HG03354 (cell line): Measurements from ENCODE around the gene CERS2.
A peak's percentile ranks its signal among the peaks of the same experiment; 100 is the strongest.

ENCODE experiments used
- ATAC-seq: cut with Tn5 transposase; IDR thresholded peaks from one replicate; pipeline ENCODE4 v1.9.1; 2021; ENCODE audit warnings: mild to moderate bottlenecking; ENCODE audit not compliant: unreplicated experiment, poor library complexity, severe bottlenecking

CERS2 gene, protein sequence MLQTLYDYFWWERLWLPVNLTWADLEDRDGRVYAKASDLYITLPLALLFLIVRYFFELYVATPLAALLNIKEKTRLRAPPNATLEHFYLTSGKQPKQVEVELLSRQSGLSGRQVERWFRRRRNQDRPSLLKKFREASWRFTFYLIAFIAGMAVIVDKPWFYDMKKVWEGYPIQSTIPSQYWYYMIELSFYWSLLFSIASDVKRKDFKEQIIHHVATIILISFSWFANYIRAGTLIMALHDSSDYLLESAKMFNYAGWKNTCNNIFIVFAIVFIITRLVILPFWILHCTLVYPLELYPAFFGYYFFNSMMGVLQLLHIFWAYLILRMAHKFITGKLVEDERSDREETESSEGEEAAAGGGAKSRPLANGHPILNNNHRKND

DNA sequence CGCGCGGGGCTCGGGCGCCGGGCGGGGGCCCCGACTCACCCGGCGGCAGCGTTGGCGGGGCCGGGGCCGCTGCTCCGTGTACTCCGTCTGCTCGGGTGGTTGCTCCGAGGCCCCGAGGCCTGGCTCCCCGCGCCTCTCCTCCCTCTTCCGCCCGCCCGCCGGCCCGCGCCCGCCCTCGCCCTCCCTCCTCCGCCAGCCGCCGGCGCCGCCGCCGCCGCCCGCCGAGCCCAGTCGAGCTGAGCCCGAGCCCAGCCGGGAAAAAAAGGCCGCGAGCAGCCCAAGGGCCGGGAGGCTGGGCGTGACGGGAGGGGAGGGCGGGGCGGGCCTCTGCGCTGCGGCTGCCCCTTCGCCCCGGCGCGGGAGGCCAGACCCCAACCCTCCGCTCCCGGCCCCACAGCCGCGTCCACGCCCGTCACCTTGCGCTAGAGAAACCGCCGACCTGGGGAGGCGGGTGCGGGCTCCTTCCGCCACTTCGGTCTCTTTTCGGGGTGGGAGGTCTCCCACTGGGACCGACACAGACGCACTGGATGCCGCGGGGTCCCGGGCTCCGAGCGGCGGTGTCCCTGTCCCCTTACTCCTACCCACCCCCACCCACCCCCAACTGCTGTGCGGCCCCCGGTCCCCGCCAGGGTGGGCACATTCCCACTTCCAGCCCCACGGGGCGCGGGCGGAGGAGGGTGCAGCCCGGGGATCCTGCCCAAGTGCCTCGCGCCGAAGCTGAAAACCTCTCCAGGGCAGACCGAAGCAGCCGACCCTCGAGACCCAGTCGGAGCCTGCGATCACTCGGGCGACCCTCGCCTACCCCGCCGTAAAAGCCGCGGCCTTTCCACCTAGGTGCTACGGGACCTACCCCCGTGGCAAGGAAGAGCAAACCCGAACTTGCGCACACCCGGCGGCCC lies at the start of gene CERS2:
CERS2 (minus strand) TSS at position 256 of the 899 bp plus-strand sequence. CDS start 5,745 bp downstream, outside the sequence.
- ATAC-seq: peak; percentile 53

DNA sequence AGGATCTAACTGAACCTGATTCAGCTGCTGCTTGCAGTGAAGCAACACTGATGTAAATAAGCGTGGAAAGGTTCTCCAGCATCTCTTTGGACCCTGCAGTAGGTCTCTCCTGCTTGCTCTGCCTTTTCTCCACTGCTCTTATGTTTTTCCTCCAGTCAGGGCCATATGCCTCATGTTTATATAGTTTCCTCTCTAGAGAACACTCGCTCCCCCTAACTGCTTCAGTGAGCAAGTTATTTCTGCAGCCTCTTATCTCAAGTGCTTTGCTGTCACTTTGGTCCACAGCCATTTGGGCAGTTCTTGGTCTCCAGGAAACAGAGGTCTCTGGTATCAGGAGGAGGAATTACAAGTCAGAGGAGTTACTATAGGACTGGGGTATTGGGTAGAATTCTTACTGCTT lies 38.9 kb upstream of the CERS2 start:
- no peak for ATAC-seq

DNA sequence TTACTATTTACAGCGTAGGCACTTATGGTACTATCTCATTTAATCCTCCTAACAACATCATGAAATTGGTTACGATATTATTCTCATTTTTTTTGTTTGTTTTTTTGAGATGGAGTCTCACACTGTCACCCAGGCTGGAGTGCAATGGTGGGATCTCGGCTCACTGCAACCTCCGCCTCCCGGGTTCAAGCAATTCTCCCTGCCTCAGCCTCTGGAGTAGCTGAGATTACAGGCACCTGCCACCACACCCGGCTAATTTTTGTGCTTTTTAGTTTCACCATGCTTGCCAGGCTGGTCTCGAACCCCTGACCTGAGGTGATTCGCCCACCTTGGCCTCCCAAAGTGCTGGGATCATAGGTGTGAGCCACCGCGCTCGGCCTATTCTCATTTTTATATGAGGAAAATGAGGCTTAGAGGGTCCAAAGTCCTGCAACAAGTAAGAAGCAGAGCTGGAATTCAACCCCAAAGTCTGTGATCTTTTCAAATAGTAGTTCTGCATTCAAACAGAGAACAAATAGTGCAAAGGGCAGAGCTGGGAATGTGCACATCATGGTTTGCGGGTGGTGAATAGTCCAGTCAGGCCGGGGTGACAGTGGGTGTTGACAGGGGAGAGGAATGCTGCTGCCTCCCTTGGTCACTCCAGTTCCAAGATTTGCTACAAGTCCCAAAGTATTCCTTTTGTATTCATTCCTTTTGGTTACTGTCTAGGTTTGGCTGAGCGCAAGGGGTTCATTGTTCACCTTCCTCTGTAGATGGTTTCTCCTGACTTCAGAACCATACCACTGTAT lies 38.2 kb upstream of the CERS2 start:
- no peak for ATAC-seq

DNA sequence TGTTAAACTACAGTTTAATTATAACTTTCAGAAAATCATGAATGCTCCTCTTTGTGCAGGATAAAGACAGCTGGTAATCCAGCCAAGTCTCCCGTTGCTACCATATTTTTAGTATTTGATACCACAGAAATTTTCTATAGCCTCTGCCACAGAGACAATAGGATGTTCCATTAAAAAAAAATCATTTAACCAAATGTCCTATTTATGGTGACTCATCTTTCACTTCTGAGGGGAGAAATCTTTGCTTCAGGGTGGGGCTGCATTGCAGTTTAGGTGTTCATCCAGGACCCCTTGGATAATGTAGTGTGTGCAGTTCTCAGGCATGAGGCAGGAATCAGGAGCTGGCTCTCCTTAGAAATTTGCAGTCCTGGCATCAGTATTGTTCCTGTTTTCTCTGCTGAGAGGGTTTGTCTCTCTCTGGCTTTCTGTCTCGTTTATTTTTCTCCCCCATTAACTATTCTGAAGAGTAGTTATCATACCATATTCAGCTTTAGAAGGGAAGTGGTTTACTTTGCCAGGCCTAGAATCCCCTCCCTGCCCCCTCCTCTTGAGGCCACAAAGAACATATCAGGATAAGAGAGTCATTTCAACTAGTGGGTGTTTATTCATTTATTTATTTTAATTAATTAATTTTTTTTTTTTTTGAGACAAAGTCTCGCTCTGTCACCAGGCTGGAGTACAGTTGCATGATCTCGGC lies 36.7 kb upstream of the CERS2 start:
- no peak for ATAC-seq

DNA sequence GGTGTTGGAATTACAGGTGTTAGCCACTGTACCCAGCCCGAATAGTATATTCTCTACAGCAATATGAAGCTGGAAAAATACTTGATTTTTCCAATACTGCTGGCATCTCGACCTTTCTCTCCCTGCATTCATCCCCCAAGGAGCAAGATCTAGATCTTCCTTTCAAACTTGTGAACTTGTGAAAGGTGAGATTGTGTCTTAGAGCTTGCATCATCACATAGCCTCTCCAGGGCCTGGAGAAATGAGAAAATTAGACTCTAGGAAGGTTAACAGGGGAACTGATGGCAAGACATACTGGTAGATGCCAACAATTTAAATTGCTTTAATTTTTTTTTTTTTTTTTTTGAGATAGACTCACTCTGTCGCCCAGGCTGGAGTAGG lies 35.7 kb upstream of the CERS2 start:
- no peak for ATAC-seq

DNA sequence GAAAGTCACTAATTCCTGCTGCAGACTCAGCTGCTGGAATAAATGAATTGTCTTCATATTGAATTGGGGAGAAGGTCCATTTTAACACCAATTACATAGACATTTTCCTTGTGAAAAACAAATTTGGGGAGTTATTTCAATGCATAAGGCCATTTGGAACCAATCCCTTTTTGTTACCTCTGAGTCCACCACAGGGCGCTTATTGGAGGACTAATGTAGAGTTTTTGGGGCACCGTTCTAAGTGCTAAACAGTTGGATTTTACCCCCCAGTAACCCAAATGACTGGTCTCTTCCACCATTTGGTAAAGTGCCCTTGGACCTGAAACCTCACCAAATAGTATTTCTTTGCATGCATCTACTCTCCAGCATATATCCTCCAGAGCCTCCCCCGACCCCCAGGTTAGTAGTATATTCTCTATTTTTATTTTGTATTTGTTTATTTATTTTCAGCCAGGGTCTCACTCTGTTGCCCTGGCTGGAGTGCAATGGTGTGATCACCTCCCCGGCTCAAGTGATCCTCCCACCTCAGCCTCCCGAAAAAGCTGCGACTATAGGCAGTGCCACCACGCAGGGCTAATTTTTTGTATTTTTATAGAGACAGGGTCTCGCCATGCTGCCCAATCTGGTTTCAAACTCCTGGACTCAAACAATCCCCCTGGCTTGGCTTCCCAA lies 35.2 kb upstream of the CERS2 start:
- no peak for ATAC-seq

DNA sequence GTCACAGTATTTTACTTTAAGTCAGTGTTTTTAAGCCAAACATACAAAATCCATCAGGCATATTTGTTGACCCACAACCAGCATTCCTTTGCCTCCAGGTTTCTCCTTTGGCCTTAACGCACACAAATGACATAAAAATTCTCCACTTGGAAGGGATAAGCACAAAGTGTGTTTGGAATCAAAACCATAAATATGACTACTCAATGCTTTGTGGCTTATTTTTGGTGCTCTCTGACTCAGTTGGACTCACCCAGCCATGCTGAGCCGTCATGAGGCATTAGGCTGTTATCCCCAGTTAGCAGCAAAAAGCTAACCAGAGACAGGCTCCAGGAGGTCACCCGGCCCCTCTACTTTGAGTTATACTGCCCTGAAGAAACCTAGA lies 34.6 kb upstream of the CERS2 start:
- ATAC-seq: no peak

DNA sequence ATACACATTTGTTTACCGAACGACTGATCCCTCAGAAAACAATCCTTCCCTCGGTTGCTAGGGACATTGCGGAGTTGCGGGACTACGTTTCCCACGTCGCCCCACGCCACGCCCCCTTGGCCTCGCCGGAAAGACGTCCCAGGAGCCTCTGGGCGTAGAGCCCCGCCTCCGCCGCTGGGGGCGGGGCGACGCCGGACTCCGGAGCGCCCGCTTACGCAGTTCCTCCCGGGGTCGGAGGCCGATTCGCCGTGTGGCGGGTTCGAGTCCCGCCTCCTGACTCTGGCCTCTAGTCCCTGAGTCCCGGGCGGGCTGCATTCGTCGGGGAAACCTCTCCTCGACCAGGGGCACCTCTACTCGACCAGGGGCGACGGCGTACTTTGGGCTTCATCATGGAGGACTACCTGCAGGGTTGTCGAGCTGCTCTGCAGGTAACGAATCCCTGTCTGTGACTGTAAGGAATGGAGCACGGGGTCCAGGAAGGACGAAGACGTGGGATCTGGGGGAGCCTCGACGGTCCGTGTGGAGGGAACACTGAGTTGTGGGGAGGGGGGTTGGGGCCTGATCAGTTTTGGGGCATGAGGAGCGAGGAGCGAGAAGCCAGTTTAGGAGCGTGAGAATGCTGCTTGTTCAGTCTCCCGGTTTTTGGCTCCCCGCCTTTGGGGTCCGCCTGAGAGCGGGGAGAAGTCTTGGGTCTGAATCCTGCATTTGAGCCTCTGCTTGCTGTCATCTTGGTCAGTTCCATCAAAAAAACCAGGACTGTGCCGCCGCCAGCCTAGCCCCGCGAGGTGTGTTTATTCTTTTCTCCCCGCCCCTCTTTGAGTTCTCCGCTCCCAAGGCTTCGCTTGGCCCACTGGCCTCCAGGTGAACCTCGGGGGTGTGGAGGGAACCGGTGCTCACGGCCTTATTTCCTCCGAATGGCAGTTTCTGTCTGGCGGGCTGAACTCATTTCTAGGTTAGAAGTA lies 33.9 kb upstream of the CERS2 start, which contains the start of gene PRUNE1:
PRUNE1 (plus strand) TSS at position 206 of the 962 bp plus-strand sequence; CDS start at position 390, 184 bp downstream.
- ATAC-seq: peak; percentile 73

DNA sequence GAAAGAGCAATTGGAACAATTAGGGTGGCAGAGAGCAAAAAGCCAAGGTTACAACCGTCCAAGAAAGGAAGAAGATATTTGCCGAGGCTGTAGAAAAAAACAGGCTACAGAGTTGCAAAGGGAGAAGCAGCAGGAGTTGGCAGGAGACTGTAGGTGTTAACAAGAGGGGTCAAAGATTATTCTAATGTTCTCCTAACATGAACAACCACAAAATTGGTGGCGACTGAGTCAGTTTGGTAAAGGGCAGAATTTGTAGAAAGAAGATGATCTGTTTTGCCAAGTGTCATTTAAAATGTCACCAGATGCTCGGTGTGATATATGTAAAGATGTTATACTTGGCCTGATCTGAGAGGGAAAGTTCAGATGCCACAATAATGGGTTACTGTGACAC lies 33.2 kb upstream of the CERS2 start:
- peak; percentile 1 for ATAC-seq

DNA sequence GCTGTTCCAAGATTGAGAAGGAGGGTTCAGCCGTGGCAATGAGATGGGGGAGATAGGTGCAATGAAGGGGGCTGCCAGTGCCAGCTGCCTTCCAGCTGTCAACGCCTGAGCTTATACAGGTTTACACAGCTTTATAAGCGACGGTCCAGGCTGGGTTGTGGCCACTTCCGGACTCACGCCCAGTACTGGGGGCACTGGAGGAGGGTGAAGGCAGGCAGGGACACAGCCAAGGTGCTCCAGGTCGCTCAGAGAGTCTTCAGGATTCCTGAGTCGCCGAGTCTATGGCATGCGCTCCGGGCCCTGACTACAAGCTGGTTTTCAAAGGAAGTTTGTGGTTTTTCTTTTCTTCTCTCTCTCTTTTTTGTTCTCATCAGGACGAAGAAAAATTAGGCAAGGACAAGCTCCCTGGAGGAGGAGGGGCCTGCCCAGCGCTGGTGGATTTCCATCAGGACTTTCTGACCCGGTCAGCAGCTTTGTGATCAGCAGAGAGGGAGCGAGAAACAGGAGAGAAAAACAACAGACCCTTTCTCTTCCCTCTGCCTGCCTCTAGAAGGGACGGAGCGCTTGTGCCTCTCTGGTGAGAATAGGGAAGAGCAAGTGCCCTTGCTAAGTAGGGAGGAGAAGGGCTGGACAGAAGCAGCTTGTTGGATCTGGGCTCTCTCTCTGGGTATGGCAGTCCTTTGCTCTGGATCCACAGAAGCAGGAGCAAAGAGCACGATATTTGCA lies 31.9 kb upstream of the CERS2 start, which contains the start of gene MINDY1:
MINDY1 (minus strand) TSS at position 576 of the 726 bp plus-strand sequence. CDS start 4,285 bp downstream, outside the sequence.
- ATAC-seq: no peak

DNA sequence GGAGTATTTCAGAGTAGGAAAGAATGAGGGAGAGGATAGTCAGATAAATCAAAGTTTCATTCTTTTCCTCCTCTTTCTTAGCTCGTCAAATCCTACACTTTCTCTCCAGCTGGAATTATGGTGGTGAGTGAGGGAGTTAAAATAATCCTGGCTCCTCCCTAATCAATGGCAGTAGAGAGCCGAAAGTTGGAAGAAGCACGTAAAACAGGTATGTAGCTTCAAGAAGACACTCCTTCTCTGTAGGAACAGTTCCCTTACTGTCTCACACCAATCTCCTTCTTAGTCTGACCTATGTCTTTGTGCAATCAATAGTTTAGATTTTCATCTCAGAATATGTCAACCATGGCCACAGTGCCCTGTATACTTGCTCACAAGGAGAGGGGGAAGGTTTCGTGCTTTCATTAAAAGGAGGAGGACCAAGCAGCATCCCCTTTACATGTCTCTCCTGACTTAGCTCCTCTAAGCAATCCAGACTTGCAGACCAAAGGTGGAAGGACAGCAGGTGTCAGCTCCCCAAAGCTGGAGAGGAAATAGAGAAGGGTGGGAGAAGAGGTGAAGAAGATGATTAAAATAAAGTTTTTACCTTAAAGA lies 31.2 kb upstream of the CERS2 start:
- ATAC-seq: no peak

DNA sequence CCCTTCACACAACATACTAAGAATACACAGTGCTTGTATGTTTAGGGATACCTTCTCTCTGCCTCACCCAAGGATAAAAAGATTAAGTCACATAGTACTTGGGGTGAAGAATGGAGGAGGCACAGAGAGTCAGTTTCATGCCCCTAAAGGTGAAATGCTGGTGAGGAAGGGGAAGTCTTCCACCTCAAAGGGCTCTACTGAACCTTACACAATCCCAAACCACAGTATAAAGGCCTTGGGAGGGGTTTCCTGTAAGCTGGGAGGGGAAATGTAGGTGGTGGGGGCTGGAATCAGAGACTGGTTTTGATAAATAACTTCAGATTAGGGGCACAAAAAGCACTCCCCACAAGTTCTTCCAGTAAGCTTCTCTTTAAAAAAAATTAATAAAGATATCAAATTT lies 28.5 kb upstream of the CERS2 start:
- ATAC-seq: no peak

DNA sequence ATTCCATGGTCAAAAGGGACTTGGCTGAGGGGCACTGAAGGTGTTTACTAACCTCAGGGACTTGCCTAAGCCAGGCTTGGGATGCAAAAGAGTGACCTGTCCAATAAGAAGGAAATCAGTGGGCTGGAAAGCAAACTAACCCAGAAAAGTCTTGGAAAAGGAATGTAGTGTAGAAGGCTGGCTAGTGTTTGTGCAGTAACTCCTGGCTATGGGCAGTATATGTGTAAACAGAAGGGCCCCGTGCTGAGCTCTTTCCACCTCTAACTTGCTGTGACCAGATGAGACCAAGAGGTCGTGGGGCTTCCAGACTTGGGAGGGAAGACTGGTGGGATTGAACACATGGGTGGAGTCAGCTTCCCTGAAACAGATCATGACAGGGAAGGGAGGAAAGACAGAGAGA lies 28.0 kb upstream of the CERS2 start:
- no peak for ATAC-seq

DNA sequence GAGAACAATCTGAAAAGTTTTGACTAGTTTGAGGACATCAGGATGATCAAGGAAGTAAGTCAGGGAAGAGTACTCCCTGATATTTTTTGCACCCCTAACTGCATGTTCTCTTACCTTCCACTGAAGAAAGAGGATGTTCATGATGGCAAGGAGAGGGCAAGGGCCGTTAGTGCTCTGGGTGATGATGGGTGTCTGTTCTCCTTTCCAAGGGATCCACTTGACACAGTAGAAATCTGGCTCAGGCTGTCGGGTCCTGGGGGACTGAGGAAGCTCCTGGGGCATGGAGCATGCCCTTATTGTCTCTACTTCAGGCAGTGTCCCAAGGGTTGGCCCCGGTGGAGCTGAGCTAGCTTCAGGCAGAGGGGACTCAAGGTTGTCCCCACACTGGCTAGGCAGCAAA lies 27.4 kb upstream of the CERS2 start:
- ATAC-seq: no peak

DNA sequence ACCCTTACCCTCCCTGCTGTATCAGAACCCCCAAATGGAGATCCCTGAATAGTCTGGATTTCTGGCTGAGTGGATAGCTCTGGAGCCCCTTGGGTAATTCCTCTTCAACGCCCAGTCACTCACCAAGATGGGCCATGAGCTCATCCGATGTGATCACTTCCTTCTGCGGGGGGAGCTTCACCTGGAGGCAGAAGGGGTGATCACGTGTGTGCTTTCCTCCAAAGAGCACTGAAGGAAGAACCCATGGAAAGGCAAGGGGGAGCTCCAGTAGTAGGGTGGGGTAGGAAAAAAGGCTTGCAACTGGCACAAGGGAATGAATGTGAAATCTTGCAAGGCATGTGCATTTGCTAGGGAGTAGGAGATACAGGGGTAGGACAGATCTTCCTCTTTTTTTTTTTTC lies 27.0 kb upstream of the CERS2 start:
- ATAC-seq: no peak

DNA sequence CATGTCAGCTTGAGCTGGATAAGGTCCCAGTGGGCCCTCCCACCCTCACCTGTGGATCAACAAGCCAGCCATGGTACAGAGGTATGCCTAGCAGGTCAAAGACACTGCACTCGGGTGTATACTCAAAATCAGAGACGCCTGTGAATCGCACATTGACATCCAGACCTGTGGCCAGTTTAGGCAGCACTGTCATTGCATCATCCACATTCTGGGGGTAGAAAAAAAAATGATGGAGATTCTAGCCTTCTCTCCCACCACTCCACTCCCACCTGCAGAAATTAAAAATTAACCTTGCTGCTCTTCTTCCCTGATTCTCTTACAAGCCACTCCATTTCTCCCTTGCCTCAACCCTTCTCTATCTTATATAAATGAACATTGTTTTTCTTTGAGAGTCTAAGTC lies 25.8 kb upstream of the CERS2 start:
- ATAC-seq: no peak

DNA sequence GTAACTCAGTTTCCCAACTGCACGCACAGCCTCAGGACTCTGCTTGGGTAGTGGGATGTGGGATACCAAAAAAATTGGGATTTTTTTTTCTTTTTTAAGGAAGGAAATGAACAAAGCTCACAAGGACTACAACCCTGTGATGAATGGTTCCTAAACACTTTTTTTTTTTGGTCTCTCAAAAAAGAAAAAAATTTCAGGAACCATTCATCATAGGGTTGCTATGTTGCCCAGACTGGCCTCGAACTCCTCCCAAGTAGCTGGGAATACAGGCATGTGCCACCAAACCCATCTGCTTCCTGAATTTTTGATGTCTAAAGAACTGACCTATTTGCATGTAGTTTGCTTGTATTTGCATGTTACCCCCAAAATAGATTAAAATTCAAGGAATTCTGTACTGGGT lies 25.3 kb upstream of the CERS2 start:
- no peak for ATAC-seq
